Stimulated activated CD4-positive, alpha-beta T cell treated with anti-CD3 and anti-CD28 coated beads, Interleukin-4, amount 100 ng/mL, for 24 hours (primary cell): ENCODE measurements around the gene KBTBD6.
"Not testable (repeated sequence)": the region's sequence is repeated elsewhere in the genome, so short reads cannot be mapped to it uniquely, and the experiment has no call there.

Source experiments
- DNase-seq: peaks from one replicate; pipeline ENCODE4 v3.0.0-alpha.2; 2020

Gene KBTBD6, protein sequence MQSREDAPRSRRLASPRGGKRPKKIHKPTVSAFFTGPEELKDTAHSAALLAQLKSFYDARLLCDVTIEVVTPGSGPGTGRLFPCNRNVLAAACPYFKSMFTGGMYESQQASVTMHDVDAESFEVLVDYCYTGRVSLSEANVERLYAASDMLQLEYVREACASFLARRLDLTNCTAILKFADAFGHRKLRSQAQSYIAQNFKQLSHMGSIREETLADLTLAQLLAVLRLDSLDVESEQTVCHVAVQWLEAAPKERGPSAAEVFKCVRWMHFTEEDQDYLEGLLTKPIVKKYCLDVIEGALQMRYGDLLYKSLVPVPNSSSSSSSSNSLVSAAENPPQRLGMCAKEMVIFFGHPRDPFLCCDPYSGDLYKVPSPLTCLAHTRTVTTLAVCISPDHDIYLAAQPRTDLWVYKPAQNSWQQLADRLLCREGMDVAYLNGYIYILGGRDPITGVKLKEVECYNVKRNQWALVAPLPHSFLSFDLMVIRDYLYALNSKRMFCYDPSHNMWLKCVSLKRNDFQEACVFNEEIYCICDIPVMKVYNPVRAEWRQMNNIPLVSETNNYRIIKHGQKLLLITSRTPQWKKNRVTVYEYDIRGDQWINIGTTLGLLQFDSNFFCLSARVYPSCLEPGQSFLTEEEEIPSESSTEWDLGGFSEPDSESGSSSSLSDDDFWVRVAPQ

DNA sequence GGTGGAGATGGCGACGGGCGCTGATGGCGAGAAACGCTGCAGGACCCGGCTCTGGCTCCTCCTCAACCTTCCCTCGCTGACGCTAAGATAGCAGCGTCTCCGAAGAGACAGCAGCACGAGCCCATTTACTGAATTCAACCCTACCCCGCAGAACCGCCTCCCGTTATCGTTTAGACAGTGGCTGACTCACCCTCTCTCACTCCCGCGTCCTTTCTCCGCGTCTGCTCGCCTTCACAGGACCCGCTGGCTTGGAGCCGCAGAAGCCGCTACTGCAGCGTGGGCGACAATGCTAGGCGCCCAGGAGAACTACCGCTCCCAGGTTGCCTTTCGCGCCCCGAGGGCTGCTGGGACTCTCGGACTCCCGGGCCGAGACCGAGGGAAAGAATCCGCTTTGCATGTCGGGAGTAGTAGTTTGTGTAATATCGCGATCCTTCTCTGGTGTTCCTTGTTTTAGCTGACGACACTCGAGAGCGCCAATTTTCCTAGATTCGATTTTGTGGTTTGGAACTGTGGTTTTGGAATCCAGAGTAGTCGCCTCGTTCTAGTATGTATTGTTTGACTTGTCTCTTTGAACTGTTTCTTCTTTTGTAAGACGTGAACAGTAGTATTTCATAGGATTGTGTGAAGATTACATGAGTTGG, at the start of gene KBTBD6:
Gene KBTBD6 (minus strand): TSS at position 291 of the 641 bp plus-strand sequence. CDS start 291 bp downstream, outside the sequence.
- peak; percentile 96 for DNase-seq

DNA sequence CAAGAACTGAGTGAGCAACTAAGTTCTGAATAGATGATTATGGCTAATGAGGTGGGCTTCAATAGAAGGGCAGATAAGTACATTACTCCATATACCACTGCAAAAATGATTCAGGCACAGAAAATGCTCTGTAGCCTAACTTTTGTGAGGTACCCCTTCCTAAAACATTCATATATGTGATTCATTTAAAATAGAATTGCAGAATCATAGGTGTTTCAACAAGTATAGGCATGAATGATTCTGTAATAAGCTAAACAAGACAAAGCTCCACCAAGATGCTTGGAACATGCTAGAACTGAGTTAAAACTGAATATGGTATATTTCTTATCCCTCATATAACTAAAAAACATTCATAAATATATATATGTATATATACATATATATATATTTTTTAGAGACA, 49.6 kb upstream of the KBTBD6 start:
- DNase-seq: no peak

DNA sequence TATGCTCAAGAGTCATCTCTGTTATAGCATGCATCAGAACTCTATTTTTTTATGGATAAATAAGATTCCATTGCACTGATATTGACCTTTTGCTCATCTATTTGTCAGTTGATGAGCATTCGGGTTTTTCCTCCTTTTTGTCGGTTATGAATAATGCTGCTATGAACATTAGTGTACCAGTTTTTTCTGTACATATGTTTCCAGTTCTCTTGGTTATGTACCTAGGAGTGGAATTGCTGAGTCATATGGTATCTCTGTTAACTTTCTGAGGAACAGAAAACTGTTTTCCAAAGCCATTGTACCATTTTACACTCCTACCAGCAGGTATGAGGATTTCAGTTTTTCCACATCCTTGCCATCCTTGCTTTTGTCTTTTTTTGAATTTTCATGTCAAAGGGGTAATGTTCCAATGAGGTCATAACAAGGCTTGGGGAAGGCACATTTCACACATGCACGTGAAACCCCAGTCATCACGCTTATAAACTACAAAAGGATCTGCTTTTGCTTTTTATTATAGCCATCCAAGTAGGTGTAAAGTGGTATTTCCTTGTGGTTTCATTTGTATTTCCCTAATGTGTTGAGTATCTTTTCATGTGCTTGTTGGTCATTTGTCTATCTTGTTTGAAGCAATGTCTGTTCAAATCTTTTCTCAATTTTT, 47.1 kb upstream of the KBTBD6 start:
- DNase-seq: no peak

DNA sequence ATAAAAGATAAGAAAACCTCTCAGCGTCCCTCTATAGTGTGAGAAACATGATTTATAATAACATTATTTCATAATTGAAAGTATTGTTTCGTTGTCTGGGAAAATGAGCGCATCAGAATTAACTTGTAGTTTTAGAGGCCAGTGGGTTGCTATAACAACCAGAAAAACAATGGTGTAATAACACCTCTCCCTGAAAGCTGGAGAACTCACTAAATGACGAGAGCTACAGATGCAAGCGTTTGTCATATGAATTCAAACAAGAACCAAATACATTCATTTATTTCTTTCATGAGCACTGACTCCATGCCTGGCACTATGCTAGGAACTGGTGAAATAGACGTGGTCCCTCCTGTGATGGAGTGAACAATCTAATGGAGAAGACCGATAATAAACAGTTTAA, 45.4 kb upstream of the KBTBD6 start:
- no peak for DNase-seq

DNA sequence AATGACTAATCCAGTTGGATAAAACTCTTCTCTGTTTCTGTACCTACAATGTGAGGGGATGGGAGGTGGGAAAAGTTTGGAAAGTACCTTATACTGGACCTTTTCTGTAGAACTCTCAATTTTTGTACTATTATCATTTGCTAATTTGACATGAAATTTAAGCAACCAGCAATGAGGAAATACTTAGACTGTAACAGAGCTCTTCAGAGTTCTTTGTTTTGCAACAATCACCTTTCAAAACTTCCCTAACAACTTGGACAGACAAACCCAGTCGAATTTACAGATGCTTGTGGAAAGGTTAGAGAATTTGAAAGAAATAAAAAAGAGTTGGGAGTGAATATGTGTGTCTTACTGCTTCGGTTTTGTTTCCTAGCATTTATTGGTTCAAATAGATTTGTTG, 45.0 kb upstream of the KBTBD6 start:
- no peak for DNase-seq

DNA sequence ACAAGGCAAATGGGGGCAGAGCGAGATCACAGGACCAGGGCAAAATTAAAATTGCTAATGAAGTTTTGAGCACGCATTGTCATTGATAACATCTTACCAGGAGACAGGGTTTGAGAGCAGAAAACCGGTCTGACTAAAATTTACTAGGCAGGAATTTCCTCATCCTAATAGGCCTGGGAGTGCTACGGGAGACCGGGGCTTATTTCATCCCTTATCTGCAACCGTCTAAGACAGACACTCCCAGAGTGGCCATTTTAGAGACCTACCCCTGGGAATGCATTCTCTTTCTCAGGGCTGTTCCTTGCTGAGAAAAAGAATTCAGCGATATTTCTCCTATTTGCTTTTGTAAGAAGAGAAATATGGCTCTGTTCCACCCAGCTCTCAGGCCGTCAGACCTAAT, 43.0 kb upstream of the KBTBD6 start:
- DNase-seq: not testable (repeated sequence)

DNA sequence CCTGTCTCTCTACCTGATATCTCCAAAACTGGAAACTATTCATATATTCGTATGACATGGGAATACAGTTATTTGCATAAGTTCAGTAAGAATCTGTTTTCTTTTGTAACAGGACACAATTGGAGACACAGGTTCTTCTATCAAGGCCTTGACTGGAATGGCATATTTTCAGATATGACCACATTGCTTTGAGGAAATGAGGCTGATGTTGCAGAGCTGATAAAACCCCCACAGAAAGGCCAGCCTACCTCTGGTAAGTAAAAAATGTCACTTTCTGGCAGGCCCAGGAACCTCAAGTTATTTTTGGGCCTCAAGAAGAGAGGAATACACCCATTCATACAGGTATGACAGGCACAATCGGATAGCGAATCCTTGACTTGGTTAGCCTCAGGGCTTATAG, 29.5 kb upstream of the KBTBD6 start:
- DNase-seq: no peak

DNA sequence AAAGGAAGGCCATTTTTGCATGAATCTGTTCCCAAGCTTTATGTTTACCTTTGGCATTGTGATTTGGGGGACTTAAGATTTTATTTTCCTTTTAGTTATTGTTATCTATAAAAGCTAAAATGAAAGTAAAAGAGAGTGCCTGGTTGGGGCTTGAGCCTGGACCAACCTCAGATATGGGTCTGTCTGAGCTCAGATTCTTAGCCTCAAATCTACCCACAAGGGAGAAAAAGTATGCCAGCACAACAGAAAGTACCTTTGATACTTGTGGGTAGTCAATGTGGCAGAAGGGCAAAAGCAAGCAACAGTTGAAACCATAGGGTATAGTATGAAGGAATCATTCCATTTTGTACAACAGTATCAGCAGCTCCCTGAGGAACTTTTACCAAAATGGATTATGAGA, 26.6 kb upstream of the KBTBD6 start:
- no peak for DNase-seq

DNA sequence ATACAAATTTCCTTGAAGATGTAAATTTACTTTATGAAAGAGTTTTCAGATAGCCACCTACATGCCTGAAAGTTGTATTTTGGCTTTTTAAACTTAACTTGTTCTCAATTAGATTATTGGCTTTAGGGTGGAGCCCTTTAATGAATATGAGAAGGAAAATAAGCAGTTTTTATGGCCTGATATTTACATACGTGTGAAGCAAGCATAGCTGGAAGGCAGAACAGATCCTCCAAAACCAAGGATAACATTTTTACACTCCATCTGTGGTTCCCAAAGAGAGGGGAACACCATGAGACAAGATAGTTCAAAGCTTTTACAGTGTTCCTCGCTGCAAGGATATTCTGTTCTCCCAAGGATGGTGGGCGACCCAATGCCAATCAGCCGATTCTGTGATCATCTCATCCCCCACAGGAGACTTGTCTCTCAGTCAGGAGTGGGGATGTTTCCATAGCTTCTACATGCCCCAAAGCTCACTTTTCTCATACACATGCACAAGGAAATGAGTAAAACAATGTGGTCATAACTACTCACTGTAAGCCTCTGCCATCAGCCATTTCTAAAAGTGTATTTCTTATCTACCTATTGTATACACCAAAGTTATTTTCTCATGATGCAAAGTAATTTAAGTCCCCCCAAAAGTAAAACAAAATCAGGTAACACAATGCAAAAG, 24.6 kb upstream of the KBTBD6 start:
- DNase-seq: no peak

DNA sequence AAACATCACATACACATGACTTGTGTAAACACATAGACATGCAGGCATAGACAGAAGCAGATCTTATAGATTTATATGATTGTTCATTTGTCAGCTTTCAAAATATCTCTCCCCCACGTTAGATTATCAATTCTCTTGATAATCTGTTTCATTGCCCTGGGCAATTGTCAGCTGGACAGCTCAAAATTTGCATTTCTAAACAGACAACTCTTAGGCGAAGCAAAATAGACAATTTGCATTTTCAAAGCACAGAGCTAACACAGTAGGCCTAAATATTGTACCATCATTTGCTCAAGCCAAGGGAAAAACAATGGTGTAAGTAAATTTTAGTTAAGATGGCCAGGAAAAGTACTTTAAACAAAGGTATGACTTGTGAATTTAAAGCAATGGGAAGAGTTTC, 24.0 kb upstream of the KBTBD6 start:
- DNase-seq: no peak

DNA sequence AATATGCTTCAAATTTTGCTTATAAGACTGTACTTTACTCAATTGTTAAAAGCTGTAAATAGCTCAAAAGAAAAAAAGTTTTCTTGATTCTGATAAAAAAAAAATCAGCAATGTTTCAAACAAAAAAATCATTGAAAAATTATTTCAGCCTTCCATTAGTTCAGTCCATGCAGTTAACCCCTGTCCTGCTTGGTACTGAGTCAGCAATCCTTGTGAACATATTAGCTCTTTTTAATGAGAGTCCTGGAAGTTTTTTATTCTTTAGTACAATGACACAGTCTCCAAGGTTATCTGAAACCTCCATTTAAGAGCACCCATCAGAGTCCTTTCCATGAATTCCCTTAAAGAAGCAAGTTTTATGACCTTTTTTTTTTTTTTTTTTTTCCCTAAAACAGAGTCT, 21.4 kb upstream of the KBTBD6 start:
- no peak for DNase-seq

DNA sequence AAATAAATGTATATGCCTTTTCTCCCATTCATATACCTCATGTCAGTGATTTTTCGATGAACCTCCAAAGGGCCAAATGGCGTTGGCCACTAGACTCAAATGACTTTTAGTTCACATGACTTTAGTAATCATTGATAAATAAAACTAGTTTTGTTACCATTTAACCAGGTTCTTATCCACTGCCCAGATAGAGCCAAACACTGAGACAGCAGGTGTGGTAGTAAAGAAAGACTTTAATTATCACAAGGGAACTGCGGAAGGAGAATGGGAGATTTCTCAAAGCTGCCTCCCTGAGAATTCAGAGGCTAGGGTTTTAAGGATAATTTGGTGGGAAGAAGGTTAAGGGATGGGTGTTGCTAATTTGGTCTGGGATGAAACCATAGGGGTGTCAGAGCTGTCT, 19.4 kb upstream of the KBTBD6 start:
- DNase-seq: no peak

DNA sequence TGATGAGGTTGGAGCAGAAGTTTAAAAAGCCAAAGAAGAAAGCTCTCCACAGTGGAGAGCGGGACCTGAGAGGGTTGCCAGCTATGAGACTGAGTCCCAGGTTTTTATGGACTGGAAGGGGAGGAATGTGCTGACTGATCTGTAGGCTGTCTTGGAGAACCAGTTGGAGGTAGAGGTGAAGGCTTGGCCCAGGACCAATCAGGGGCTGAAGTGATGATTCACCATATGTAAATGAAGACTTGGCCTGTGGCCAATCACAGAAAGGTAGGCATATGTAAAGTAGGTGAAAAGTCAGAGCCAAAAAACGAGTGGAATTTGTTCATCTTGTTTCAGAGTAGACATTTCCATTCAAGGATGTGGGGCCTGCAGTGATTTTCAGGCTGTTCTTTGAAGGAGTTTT, 17.5 kb upstream of the KBTBD6 start:
- DNase-seq: no peak

DNA sequence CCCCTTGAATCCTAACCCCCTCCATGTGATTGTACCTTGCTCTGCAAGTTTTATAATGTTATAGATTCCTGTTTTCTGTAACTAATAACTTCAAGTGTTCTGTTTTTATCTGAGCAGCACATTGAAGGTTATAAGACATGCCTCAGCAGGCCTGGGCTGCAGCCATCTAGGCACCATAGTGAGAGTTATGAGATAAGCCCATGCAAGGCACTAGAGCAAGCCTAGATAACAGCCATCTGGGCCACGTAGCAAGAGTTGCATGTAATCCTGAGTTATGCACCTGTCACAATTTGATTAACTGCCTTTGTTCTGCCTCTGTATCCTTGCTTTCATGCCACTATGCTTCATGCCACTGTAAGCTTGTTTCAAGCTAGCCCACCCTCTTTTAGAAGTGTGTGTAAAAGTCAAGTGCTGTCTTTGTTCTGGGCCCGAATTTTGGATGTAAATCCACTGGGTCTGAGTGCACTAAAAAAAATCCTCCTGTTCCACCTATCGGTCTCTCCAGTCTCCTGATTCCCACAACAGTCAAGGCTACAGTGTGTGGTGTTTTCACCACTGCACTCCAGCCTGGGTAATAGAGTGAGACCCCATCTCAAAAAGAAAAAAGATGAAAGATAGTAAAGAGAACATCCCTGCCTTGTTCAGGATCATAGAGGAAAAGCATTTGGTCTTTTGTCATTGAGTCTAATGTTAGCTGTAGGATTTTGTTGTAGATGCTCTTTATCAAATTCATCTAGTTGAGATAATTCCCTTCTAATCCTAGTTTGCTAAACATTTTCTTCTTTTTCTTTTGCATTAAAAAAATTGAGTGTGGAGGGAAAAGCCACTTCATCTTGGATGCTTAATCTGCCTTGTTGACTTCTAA, 16.0 kb upstream of the KBTBD6 start:
- DNase-seq: no peak

DNA sequence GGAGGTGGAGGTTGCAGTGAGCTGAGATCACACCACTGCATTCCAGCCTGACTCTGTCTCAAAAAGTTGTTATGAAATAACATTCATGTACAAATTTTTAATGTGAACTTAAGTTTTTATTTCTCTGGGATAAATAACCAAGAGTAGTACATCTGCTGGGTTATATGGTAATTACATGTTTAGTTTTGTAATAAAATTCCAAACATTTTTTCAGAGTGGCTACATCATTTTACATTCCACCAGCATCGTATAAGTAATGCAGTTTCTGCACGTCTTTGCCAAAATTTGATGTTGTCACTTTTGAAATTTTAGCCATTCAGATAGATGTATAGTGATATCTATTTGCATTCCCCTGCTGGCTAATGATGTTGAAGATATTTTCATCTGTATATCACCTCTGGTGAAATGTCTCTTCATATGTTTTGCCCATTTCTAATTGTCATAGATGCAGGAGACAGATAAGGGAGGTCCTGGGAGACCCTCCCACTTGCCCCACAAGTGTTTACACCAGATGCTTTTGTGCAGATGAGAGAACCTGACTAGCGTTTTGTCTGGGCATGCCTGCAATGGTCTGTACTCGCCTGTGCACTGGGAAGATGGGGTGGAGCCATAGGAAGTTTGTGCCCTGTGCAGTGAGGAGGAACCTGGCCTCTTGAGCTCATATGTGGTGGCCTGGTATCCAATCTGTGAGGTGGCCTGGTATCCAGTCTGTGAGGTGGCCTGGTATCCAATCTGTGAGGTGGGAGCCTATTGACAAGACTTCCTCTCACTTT, 12.7 kb upstream of the KBTBD6 start:
- DNase-seq: no peak

DNA sequence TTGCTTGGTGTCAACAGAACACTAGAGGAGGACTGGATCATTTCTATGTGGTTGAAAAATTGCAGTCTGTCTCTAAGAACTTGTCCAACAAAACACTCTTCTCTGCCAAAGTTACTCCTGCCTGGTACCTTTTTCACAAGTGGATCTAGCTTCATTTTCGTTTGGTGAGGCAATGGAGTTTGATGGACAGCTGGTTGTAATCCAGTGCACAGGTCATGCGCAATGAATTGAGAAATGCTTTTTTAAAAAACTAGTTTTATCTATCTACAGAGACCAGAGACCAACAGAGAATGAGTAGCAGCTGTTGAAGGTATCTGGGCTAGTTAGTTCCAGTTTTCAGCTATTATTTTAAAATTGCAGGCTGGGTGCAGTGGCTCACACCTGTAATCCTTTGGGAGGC, 12.0 kb upstream of the KBTBD6 start:
- no peak for DNase-seq

DNA sequence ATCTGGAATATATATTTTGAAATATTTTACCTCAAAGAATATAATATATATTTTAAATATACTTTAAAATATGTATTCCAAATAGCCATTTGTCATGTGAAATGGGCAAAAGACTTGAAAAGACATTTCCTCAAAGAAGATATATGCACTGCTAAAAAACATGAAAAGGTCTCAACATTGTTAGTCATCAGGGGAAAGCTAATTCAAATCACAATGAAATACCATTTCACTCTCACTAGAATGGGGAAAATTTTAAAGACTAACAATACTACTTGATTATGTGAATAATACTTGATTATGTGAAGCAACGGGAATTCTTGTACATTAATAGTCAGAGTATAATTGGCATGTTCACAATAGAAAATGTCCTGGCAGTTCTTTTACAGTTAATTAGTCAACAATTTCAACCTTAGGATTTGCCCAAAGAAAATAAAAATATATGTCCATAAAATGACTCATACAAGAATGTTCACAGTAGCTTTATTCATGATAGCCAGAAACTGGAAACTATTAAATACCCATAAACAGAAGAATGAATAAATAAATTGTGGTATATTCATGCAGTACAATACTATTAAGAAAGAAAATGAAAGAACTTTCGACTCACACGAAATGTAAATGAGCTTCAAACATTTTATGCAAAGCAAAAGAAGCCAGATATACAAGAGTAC, 6.8 kb upstream of the KBTBD6 start:
- no peak for DNase-seq

DNA sequence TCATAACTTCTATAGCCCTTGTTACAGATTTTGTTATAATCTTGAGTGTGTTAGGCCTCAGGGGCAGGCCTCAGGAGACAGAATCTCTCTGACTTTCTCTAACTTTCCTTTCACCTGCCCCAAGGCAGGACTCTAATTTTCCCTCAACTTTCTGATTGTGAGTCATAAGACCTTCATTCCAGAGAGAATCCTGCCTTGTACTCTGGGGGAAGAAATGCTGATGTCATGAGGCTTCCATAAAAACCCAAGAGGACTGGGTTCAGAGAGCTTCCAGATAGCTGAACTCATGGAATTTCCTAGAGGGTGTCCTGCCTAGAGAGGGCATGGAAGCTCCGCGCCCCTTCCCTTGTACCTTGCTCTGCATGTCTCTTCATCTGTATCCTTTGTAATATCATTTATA, 5.3 kb upstream of the KBTBD6 start:
- no peak for DNase-seq

DNA sequence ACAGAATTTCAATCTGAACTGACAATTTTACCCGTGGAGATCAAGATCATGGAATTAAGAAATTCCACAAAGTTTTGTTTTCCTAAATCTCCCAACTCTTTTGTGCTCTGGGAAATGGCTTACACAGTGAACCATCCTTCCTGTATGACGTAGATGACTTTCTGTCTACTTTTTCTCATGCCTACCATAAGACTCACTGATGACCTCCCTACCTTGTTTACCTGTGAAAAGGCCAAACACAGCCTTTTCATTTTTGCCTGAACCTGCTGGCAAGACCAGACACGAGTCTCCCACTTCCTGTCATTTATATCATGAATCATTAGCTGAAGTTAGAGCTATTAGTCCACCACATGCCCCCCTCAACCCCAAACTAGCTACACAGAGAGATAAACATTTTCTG, 4.6 kb upstream of the KBTBD6 start:
- no peak for DNase-seq

DNA sequence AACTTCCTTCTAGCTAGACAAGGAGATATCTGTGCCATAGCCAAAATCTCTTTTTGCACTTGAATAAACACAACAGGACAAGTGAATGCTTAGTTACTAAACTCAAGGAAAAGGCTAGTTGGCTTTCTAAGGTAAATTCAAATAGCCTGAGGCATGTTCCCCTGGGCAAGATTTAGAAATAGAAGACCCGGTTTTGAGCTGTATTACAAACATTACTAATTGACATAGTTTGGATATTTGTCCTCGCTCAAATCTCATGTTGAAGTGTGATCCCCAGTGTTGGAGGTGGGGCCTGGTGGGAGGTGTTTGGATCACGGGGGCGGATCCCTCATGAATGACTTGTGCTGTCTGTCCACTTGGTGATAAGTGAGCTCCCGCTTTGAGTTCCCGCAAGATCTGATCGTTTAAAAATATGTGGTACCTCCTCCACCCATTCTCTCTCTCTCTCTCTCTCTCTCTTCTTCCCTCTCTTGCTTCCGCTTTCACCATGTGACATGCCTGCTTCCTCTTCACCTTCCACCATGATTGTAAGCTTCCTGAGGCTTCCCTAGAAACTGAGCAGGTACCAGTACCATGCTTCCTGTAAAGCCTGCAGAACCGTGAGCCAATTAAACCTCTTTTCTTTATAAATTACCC, 3.9 kb upstream of the KBTBD6 start:
- no peak for DNase-seq
